Posterior vena cava (tissue), 2 donors: ENCODE measurements around the gene FRMPD1. TPM values are rescaled to one million over a fixed set of nuclear protein-coding genes. Genes with fewer than 3 reads are reported as not detected.

Source experiments
- DNase-seq: peaks from one replicate; pipeline ENCODE4 v3.0.0-alpha.2; 2020; ENCODE audit warnings: low spot score
- intact Hi-C, 2 donors: fragments of 100-400 bp; cut with DNase I; formaldehyde crosslinking; loops; one replicate each; pipeline versions ENCODE4 v1.14.1 to v1.14.2; 2022 to 2023
- total RNA-seq, 2 donors: library from RNA; stranded (reverse); fragmentation: NEBNext Ultra II Directional; extraction: Animal tissue kit (Norgen Biotek cat#: 25700); gene quantifications; one replicate each; pipeline ENCODE4 v1.2.1, GENCODE V29; 2021
- donor health status: DM: yes; HTN: yes; CAD: no.
- donor health status: DM: yes; HTN: yes; CAD: no.

Gene FRMPD1
- total RNA-seq, 2 donors from 2014 or later = 0.05 TPM; not detected in 1

GRCh38 chr9:37675661-37676060 is 24.9 kb downstream of the FRMPD1 start:
- intact Hi-C loops = no loop called here

GRCh38 chr9:37676411-37676830 is 25.7 kb downstream of the FRMPD1 start:
- intact Hi-C loops = no loop called here
- DNase-seq = no peak

More at GRCh38 chr9:37675661-37676060, 24.9 kb downstream of the FRMPD1 start:
- no peak for DNase-seq

GRCh38 chr9:37677435-37677834 is 26.7 kb downstream of the FRMPD1 start:
- intact Hi-C loops = no loop called here
- no peak for DNase-seq

- DNase-seq = no peak
- intact Hi-C loops = no loop called here
Measured at GRCh38 chr9:37678789-37679273, 28.1 kb downstream of the FRMPD1 start.

- no peak for DNase-seq
- intact Hi-C loops = loop anchor here in 1 of 2 donors (5.0 kb wide), 1 partner anchor 52 kb away; no protein-coding TSS in a partner anchor
Measured at GRCh38 chr9:37679649-37680402, 29.1 kb downstream of the FRMPD1 start.

GRCh38 chr9:37682951-37683350 is 32.2 kb downstream of the FRMPD1 start:
- intact Hi-C loops = loop anchor here in 1 of 2 donors (5.0 kb wide), 1 partner anchor 49 kb away; no protein-coding TSS in a partner anchor
- no peak for DNase-seq

GRCh38 chr9:37683531-37684371 is 33.0 kb downstream of the FRMPD1 start:
- no peak for DNase-seq
- intact Hi-C loops = loop anchor here in 1 of 2 donors (5.0 kb wide), 1 partner anchor 49 kb away; no protein-coding TSS in a partner anchor

GRCh38 chr9:37692622-37693221 is 42.0 kb downstream of the FRMPD1 start:
- intact Hi-C loops = no loop called here
- DNase-seq = no peak

GRCh38 chr9:37693260-37693659 is 42.5 kb downstream of the FRMPD1 start:
- DNase-seq = no peak
- intact Hi-C loops = no loop called here

GRCh38 chr9:37694355-37694754 is 43.6 kb downstream of the FRMPD1 start:
- DNase-seq = no peak
- intact Hi-C loops = no loop called here

GRCh38 chr9:37696528-37696927 is 45.8 kb downstream of the FRMPD1 start:
- intact Hi-C loops = no loop called here
- DNase-seq = no peak

- intact Hi-C loops = no loop called here
- no peak for DNase-seq
Measured at GRCh38 chr9:37700131-37700530, 49.4 kb downstream of the FRMPD1 start.

- no peak for DNase-seq
- intact Hi-C loops = no loop called here
Measured at GRCh38 chr9:37700900-37701299, 50.1 kb downstream of the FRMPD1 start.

- intact Hi-C loops = no loop called here
- DNase-seq = no peak
Measured at GRCh38 chr9:37705787-37706186, 55.0 kb downstream of the FRMPD1 start.

- intact Hi-C loops = no loop called here
Measured at GRCh38 chr9:37706290-37706689, 55.5 kb downstream of the FRMPD1 start.

GRCh38 chr9:37707748-37708147 is 57.0 kb downstream of the FRMPD1 start:
- intact Hi-C loops = no loop called here
- no peak for DNase-seq

More at GRCh38 chr9:37706290-37706689, 55.5 kb downstream of the FRMPD1 start:
- no peak for DNase-seq

- no peak for DNase-seq
- intact Hi-C loops = loop anchor here in 1 of 2 donors (2.0 kb wide), 1 partner anchor 59 kb away; no protein-coding TSS in a partner anchor
Measured at GRCh38 chr9:37710046-37710445, 59.3 kb downstream of the FRMPD1 start.

- intact Hi-C loops = no loop called here
- DNase-seq = no peak
Measured at GRCh38 chr9:37715260-37715659, 64.5 kb downstream of the FRMPD1 start.

- DNase-seq = no peak
- intact Hi-C loops = no loop called here
Measured at GRCh38 chr9:37715991-37716505, 65.3 kb downstream of the FRMPD1 start.
